CD4-positive, alpha-beta T cell treated with Interleukin-4 for 1 hour (primary cell): Measurements from ENCODE around the gene IRAK1.

ENCODE experiments used
- DNase-seq, 2 donors: peaks; one replicate each; pipeline ENCODE4 v3.0.0-alpha.2; 2020 to 2022

Gene IRAK1

DNA sequence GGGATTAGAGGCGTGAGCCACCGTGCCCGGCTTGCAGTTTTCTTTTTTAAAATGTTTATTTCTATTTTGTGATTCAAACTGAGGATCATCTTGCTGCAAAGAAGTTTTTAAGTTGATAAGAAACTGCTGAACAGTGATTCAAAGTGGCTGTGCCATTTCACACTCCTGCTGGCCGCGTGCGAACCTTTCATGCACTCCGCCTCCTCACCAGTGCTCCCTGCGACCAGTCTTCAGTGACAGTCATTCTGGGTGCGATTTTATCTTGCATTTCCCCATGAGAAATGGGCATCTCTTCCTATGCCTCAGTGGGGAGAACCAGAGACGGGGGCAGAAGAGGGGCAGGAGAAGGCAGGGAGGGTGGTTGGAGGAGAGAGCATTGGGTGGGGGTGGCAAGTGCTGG, 25.7 kb downstream of the IRAK1 start:
- no peak for DNase-seq

DNA sequence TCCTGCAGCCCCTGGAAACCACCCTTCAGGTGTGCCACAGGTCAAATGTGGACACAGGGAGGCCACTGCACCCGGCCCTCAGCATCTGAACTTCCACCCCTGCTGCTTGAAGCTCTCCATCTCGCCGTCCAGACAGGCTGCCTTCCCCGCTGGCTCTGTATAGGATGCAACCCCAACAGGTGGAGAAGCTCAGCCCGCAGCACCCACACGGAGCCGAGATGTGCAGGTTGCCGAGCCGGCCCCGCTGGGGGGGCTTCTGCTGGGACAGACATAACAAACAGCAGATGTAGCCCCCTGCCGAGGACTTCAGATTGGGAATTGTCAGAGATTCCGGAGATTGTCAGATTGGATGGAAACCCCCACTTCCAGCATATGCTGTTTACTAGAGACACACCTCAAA, 26.6 kb downstream of the IRAK1 start:
- no peak for DNase-seq

DNA sequence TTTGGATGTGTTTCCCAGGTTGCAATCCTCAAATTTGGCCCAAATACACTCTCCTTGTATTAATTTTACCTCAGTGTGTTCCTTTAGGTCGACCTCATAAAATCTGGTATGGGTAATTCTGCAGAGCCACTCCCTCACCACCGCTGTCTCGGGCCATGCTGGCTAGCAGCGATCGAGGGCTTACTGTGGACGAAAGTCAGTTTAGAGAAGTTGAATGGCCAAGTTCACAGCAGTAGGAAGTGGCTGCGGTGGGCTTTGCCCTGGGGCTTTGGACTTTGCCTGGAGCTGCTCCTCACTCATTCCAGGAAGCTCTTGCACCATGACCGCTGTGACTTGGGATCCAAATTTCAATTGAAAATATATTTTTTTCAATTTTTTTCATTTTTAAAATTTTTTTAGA, 27.5 kb downstream of the IRAK1 start:
- DNase-seq = no peak

DNA sequence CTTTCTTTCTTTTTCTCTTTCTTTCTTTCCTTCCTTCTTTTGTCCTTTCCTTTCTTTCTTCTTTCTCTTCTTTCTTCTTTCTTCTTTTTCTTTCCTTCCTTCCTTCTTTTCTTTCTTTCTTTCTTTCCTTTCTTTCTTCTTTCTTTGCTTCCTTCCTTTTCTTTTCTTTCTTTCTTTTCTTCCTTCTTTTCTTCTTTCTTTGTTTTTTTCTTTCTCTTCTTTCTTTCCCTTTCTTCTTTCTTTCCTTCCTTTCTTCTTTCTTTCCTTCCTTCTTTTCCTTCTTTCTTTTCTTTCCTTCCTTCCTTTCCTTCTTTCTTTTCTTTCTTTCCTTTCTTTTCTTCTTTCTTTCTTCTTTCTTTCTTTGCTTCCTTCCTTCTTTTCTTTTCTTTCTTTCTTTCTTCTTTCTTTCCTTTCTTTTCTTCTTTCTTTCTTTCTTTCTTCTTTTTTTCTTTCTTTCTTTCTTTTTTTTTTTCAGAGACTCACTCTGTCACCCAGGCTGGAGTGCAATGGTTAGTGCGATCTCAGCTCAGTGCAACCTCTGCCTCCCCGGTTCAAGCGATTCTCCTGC, 28.6 kb downstream of the IRAK1 start:
- DNase-seq = no peak

DNA sequence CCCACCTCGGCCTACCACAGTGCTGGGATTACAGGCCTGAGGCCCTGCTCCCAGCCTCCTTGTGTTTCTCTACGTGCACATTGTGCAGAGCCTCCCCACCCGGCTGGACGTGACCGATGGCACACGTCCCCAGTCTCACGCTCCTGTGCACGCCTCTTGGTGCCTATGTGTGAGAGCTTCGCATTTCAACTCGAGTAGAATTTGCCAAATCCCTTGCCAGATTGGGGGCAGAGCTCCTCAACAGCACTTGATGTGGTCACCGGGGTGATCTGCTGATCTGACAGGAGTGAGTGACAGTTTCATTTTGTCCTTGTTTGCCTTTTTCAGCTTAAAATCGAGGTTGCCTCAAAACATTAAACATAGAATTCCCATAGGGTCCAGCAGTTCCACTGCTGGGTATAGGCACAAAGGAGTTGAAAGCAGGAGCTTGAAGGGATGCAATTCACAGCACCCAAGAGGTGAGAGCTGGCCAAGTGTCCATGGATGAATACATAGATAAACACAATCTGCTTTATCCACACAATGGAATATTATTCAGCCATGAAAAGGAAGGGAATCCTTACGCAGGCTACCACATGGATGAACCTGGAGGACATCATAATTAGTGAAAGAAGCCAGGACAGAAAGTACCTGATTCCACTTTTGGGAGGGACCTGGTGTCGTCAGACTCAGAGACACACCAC, 29.6 kb downstream of the IRAK1 start:
- no peak for DNase-seq

DNA sequence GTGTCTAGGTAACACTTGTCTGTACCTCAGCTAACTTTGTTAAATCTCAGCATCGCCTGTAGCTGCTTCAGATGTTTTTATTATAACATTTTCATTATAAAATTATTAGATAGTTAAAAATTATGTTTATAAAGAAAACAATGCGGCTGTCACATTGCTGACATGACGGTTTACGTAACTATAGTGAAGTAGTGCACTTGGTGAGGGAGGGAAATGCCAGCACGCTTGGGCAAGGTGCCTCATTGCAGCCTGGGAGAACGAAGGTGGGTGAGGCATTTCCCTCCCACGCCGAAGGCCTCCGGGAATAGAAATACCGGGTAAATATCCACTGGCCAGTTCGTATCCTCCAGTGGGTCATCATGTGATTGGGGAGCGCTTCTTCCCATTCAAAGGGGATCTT, 31.2 kb downstream of the IRAK1 start:
- DNase-seq = no peak

- DNase-seq = peak; percentile 49 to 61
These were observed 35.1 kb downstream of the IRAK1 start for GRCh38 chrX:153984351-153985178.

- peak in 1 of 2 donors; percentile 54 for DNase-seq
These were observed 36.3 kb downstream of the IRAK1 start for GRCh38 chrX:153983321-153983801.

DNA sequence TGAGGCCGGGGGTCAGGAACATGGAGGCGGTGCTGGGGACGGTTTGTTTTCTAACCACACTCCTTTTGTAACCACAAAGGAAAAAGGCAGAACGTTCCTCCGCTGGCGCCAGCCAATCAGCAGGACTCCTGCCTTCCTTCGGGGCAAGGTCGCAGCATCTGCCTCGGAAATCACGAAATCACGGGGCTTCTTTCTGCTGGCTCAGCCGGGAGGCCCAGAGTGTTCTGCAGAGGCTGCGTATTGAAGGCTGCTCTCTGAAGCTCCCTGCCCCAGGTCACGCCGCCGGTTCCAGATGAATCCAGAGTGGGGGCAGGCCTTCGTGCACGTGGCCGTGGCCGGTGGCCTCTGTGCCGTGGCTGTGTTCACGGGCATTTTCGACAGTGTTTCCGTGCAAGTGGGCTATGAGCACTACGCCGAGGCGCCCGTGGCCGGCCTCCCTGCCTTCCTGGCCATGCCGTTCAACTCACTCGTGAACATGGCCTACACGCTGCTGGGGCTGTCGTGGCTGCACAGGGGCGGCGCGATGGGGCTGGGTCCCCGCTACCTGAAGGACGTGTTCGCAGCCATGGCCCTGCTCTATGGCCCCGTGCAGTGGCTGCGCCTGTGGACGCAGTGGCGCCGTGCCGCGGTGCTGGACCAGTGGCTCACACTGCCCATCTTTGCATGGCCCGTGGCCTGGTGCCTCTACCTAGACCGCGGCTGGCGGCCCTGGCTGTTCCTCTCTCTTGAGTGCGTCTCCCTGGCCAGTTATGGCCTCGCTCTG, 37.8 kb downstream of the IRAK1 start:
- peak; percentile 72 to 77 for DNase-seq

DNA sequence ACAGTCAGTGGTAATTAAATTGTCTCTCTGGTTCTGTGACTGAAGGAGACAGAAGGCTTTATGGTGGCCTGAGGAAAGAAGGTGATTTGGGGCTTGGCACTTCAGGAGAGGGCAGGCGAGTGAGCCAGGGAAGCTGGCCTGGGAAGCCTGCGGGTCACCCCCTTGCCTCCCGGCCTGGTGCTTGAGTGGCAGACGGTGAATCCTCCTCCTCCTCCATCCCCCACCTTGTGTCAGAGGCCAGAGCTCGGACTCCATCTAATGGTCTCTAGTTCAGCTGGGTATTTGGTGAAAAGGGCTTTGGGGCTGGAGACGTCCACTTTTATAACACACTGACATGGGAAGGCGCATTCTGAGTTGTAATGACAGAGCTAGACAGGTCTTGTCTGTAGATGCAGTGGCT, 38.5 kb downstream of the IRAK1 start:
- no peak for DNase-seq

DNA sequence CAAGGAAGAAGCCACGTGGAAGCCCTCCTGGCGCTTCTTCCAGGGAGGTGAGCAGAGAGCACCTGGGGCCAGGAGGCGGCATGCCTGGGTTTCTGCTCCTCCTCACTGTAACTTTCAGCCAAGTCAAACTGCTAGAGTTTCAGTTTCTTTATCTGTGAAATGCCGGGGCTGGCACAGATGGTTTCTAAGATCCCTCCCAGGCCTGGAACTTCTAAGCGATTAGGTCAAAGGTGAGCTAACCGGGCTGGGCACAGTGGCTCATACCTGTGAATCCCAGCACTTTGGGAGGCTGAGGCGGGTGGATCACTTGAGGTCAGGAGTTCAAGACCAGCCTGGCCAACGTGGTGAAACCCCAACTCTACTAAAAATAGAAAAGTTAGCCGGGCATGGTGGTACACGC, 39.3 kb downstream of the IRAK1 start:
- DNase-seq = peak in 1 of 2 donors; percentile 47

- no peak for DNase-seq
These were observed 44.9 kb downstream of the IRAK1 start for GRCh38 chrX:153974726-153975286.

GRCh38 chrX:153974003-153974725, 45.5 kb downstream of the IRAK1 start:
- no peak for DNase-seq

GRCh38 chrX:153973127-153974002, 46.3 kb downstream of the IRAK1 start:
- DNase-seq = no peak

DNA sequence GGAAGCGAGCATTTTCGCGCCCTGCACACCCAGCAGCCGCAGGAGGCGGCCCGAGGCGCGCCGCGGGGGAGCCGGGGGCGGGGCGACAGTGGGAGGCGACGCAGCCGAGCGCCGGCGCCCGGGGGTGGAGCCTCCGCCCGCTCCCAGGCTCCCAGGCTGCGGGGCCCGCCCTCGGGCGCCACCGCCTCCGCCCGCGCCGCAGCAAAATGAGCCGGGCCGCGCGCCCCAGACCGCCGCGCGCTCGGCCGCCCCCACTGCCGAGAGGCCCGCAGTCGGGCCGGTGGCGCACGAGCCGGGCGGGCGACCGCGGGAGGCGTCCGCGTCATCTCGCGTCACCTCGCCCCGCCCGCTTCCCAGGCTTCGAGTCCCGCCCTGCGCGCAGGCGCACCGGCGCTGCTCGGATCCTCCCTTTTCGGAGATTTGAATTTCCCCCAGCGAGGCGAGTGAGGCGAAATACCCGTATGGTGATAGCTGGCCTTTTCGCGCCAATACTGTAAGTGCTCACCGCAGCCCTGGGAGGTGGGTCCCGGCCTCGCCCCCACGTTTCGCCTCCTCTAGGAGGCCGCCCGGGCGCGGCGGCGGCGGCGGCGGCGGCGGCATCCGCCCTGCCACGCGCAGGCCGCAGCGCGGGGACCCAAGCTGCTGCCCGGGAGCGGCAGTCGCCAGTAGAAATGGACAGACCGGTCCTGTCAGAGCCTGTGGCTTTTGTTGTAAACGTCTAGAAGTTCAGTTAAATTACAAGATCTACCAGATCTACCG, 47.2 kb downstream of the IRAK1 start, which contains the start of gene TMEM187:
Gene TMEM187 (plus strand): TSS at position 387 of the 759 bp plus-strand sequence. CDS start 9,309 bp downstream, outside the sequence.
- peak; percentile 91 for DNase-seq

DNA sequence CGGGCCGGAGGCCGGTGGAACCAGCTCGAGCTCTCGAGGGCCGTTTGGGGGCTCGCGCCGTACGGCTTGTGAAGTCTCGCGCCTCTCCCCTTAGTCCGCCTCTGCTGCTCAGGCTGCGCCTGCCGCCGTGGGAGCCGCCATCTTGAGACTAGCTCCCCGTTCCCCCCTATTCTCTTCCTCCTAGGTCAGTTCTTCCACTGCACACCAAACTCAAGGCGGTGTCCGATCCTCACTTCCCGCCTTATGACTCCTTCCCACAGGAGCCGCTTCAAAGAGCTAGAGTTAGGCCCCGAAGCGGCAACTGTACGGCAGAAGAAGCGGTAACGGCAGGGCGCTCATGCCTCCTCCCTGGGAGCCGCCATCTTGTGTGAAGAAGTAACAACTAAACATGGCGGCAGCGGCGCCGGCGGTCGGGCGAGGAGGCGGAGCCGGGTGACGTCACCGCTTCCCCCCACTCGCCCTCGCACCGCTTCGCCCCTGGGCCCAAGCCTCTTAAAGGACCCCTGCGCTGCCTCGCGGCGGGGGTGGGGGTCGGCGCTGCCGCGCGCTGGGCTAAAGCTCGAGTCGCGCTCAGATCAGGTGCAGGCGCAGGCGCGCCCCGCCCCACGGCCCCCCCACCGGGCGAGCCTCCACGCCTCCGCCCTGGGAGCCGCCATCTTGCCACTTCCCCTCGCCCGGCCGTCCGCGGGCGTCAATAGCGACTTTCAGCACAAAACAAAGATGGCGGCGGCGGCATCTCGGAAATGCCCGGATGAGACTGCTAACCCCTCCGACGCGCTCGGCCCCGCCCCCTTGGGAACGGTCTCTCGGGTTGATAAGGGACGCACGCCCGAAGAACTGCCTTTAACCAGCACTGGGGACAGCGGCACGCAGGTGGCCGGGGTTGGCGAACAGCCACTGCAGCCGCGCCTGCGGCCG, 48.0 kb downstream of the IRAK1 start, which contains the start of gene HCFC1:
Gene HCFC1 (minus strand): TSS at position 369 of the 918 bp plus-strand sequence. CDS start 978 bp downstream, outside the sequence.
- peak; percentile 94 to 95 for DNase-seq

DNA sequence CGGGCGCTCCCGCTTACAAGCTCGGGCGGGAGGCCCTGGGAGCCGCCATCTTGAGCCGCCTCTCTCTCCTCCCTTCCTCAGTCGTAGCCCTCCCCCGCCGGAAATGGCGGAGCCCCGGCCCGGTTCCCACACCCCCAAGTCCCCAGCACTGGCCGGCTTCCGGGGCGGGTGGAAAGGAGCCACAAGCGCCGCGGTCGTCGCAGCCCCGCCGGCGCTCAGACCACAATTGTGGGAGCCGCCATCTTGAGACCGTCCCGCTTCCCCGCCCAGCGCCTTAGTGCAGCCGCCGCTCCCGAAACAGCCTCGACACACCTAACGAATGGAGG, 48.6 kb downstream of the IRAK1 start:
- DNase-seq = peak; percentile 90 to 93

GRCh38 chrX:153970357-153971123, 49.2 kb downstream of the IRAK1 start:
- DNase-seq = peak; percentile 21 to 51
